ENCODE data around the gene UTP11. TPM values are rescaled to one million over a fixed set of nuclear protein-coding genes. Genes with fewer than 3 reads are reported as not detected.

The UTP11 gene
- total and polyA plus RNA-seq, 2 donors (not counting 3 experiments of a cell fraction or from before 2014, with no cell fraction given): 20.1 to 54.1 TPM

- Histone ChIP-seq H2AFZ (ENCODE audit: low read depth, low read length) (peak overlapping the region; percentile 22), H3K4me3 (replicated peaks in 1 of 3; ENCODE audit: insufficient read depth in 1 of 3, low read depth in 1 of 3, low read length in 3 of 3) (peak overlapping the region in 1 of 3 experiments; percentile 20), H4K20me1 (replicated peaks; ENCODE audit: control insufficient read depth, extremely low read depth, insufficient read depth, low read length) (no peaks in the 10 kb centered on the region), H3K4me2 (ENCODE audit: insufficient read depth, low read length) (no peak overlapping the region), H3K27me3 (ENCODE audit: control insufficient read depth in 2 of 2, insufficient read depth in 2 of 2, low read length in 2 of 2) (no peaks in the 10 kb centered on the region), H3K4me1 (ENCODE audit: control insufficient read depth, extremely low read depth, insufficient read depth, low read length) (peaks cover 44% of the 10 kb centered on the region), H3K36me3 (ENCODE audit: control insufficient read depth in 2 of 2, extremely low read depth in 1 of 2, insufficient read depth in 2 of 2, low read length in 2 of 2) (peaks cover 9 to 17% of the 10 kb centered on the region in 2 experiments), H3K27ac (ENCODE audit: insufficient read depth, low read depth, low read length) (peak overlapping the region; percentile 46), H3K9ac (replicated peaks; ENCODE audit: extremely low read depth, insufficient read depth, low read length) (peak overlapping the region; percentile 18), H3K79me2 (ENCODE audit: control insufficient read depth, insufficient read depth, low read length) (peaks cover 7% of the 10 kb centered on the region), H3K9me1 (replicated peaks; ENCODE audit: control insufficient read depth, extremely low read depth, insufficient read depth, low read length) (no peaks in the 10 kb centered on the region), H3K9me3 (replicated peaks; ENCODE audit: control insufficient read depth, insufficient read depth, low read length) (no peaks in the 10 kb centered on the region)
- FAIRE-seq (peak; percentile 8), DNase-seq (ENCODE audit: low read depth, low spot score) (no peak)
- intact Hi-C loops (cut with micrococcal nuclease) (loop anchor here (10.0 kb wide), 1 partner anchor 401 kb away; the partner anchor contains the start of gene GNL2), dilution Hi-C loops (cut with MboI; ENCODE audit: extremely low pct_ligation_motif_present, low sequenced_read_pairs) (no loop called here)
- no TSS peak for BruUV-seq (replicated peaks)
- POLR2A ChIA-PET: no interaction called here
- CTCF ChIA-PET: interaction anchor here (0.6 kb wide), 1 partner anchor 23 kb away, joined by 3 read pairs; no protein-coding TSS in a partner anchor
- TF ChIP-seq JUN (IDR thresholded peaks at IDR 0.05; ENCODE audit: borderline replicate concordance, insufficient read depth, insufficient read length, low read depth) (no peak), FOS (IDR thresholded peaks at IDR 0.05; ENCODE audit: borderline replicate concordance, insufficient read depth, low read length) (no peak)
Measured at GRCh38 chr1:37995751-37996345, 16.7 kb upstream of the UTP11 start.

DNA sequence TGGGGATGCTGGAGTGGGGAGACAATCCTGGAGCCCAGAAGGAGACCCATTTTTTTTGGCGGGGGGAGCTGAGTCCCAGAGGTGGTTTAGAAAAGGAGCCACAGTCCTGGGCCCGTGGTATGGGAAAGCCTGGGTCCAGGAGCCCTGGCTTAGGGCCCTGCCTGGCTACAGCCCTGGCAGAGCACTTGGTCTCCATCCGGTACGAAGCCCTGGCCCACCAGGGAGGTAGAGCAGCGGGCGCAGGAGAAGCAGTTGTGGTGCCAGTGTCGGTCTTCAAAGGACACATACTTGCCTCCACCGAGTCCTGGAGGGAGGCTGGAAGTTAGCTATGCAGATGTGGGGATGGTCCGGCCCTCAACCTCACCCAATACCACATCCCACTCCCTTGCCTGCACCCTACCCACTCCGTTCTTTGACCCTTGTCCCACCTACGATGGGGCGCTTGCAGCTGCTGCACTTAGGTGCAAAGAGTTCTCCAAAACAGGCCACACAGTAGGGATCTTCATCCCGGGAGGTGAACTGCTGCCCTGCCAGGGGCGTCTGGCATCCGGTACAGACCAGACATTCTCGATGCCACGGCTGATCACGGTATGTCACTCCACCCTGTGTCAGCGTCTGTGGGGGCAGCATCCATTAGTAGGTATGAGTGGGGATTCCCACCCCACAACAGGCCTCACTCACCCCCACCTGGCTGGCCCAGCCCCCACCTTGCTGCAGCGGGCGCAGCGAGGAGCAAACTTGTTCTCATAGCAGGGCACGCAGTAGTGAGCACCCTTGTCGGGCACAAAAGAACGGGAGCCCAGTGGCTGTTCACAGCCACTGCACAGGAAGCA is 15.1 kb upstream of the UTP11 start:
- Histone ChIP-seq H3K27me3 (ENCODE audit: control insufficient read depth in 2 of 2, insufficient read depth in 2 of 2, low read length in 2 of 2) (no peaks in the 10 kb centered on the region), H3K4me3 (replicated peaks in 1 of 3; ENCODE audit: insufficient read depth in 1 of 3, low read depth in 1 of 3, low read length in 3 of 3) (no peak overlapping the region), H3K4me1 (ENCODE audit: control insufficient read depth, extremely low read depth, insufficient read depth, low read length) (peaks cover 55% of the 10 kb centered on the region), H3K4me2 (ENCODE audit: insufficient read depth, low read length) (no peak overlapping the region), H3K9ac (replicated peaks; ENCODE audit: extremely low read depth, insufficient read depth, low read length) (no peak overlapping the region), H2AFZ (ENCODE audit: low read depth, low read length) (no peak overlapping the region), H3K9me3 (replicated peaks; ENCODE audit: control insufficient read depth, insufficient read depth, low read length) (no peaks in the 10 kb centered on the region), H4K20me1 (replicated peaks; ENCODE audit: control insufficient read depth, extremely low read depth, insufficient read depth, low read length) (no peaks in the 10 kb centered on the region), H3K79me2 (ENCODE audit: control insufficient read depth, insufficient read depth, low read length) (peaks cover 19% of the 10 kb centered on the region), H3K27ac (ENCODE audit: insufficient read depth, low read depth, low read length) (no peak overlapping the region), H3K9me1 (replicated peaks; ENCODE audit: control insufficient read depth, extremely low read depth, insufficient read depth, low read length) (no peaks in the 10 kb centered on the region), H3K36me3 (ENCODE audit: control insufficient read depth in 2 of 2, extremely low read depth in 1 of 2, insufficient read depth in 2 of 2, low read length in 2 of 2) (peaks cover 9 to 17% of the 10 kb centered on the region in 2 experiments)
- intact Hi-C loops (cut with micrococcal nuclease): loop anchor here (10.0 kb wide), 1 partner anchor 403 kb away; the partner anchor contains the start of gene GNL2
- ChIA-PET CTCF (no interaction called here), POLR2A (interaction anchor here (0.6 kb wide), 1 partner anchor 22 kb away, joined by 3 read pairs; no protein-coding TSS in a partner anchor)
- dilution Hi-C loops (cut with MboI; ENCODE audit: extremely low pct_ligation_motif_present, low sequenced_read_pairs): no loop called here
- no peak for FAIRE-seq
- TF ChIP-seq GATA2 (IDR thresholded peaks at IDR 0.05; ENCODE audit: insufficient read depth, insufficient read length, low read depth, low read length) (no peak), POLR2AphosphoS5 (IDR thresholded peaks at IDR 0.05; ENCODE audit: insufficient read depth, low read depth, low read length) (no peak), MAX (IDR thresholded peaks at IDR 0.05; ENCODE audit: insufficient read depth, insufficient read length) (no peak), MYC (IDR thresholded peaks at IDR 0.05; ENCODE audit: low read depth, low read length) (no peak), POLR2A (IDR thresholded peaks at IDR 0.05; ENCODE audit: low read depth, low read length) (no peak), JUN (IDR thresholded peaks at IDR 0.05; ENCODE audit: borderline replicate concordance, insufficient read depth, insufficient read length, low read depth) (no peak), FOS (IDR thresholded peaks at IDR 0.05; ENCODE audit: borderline replicate concordance, insufficient read depth, low read length) (no peak), EZH2 (IDR thresholded peaks at IDR 0.05; ENCODE audit: borderline replicate concordance, low read depth, low read length, severe bottlenecking) (no peak)
- TF ChIP-seq, protein P1, sequence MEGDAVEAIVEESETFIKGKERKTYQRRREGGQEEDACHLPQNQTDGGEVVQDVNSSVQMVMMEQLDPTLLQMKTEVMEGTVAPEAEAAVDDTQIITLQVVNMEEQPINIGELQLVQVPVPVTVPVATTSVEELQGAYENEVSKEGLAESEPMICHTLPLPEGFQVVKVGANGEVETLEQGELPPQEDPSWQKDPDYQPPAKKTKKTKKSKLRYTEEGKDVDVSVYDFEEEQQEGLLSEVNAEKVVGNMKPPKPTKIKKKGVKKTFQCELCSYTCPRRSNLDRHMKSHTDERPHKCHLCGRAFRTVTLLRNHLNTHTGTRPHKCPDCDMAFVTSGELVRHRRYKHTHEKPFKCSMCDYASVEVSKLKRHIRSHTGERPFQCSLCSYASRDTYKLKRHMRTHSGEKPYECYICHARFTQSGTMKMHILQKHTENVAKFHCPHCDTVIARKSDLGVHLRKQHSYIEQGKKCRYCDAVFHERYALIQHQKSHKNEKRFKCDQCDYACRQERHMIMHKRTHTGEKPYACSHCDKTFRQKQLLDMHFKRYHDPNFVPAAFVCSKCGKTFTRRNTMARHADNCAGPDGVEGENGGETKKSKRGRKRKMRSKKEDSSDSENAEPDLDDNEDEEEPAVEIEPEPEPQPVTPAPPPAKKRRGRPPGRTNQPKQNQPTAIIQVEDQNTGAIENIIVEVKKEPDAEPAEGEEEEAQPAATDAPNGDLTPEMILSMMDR (IDR thresholded peaks at IDR 0.05; ENCODE audit: extremely low read depth in 1 of 2, insufficient read depth in 1 of 2, low read depth in 1 of 2, low read length in 2 of 2): no peak
- DNase-seq (ENCODE audit: low read depth, low spot score): no peak
- BruUV-seq (replicated peaks): no TSS peak
